Iris pigment epithelial cell (primary cell): ENCODE measurements around the gene LAMTOR2.

Experiments
- DNase-seq: peaks from one replicate; pipeline ENCODE4 v3.0.0-alpha.2; 2011; ENCODE audit warnings: low read depth

The LAMTOR2 gene

DNA sequence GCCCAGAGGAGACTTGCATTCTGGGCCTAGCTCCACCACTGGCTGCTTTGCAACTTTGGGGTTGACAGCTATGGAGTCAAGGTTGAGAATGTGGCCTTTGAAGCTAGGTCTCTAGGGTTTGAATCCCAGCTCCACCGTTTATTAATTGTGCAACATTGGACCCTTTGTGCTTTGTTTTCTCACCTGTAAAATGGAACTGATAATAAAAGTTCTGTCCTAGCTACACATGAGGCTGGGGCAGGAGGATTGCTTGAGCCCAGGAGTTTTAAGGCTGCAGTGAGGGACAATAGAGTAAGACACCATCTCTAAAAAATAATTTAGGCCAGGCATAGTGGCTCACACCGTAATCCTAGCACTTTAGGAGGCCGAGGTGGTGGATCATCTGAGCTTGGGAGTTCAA lies 44.7 kb downstream of the LAMTOR2 start:
- no peak for DNase-seq

DNA sequence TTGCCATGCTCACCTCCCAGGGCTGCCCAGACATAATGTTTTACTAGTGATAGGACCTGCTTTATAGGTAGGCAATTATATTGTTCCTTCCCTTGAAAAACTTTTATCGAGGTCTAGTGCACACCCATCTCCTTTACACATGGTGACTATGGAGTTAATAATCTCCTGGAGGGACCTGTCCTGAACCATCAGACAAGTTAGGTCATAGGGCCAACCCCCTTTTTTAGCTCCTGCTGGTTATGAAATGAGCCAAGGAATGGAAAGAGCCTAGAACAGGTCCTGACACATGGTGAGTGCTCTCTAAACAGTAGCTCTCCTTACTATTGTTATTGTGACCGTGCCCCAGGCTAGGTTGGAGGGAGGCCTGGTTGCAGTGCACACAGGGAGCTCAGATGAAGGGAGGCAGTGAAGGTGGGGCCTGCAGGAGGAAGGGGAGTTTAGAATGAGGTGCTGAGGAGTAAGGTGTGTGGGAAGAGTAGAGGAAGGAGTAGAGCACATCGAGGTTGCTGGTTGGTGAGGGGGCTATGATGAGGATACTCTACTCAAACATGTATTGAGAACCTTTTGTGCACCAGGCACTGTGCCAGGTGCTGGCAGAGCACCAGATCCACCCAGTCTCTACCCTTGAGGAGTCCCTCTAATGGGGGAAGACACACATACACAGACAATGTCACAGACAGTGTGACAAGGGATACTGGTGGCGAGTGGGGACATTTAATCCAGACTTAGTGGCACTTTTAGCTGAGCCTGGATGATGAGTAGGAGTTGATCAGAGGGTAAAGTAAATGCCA lies 45.8 kb downstream of the LAMTOR2 start:
- no peak for DNase-seq

DNA sequence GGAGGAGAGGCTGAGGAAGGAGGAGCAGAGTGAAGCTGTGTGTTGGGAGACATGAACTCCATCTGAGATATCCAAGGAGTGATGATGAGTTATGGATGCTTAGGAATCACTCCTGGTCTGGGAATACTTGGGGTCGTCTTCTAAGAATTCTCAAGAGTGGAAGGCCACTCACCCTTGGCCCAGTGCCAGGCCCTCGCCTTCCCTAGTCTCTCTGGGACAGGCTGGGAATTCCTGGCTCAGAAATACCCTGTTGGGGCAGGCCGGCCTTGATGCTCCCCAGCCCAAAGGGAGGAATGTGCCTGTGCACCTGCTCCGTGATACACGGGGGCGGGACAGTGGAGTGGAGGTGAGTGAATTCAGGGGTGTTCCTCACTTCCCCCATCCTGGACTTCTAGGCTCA lies 47.3 kb downstream of the LAMTOR2 start:
- DNase-seq, result no peak

DNA sequence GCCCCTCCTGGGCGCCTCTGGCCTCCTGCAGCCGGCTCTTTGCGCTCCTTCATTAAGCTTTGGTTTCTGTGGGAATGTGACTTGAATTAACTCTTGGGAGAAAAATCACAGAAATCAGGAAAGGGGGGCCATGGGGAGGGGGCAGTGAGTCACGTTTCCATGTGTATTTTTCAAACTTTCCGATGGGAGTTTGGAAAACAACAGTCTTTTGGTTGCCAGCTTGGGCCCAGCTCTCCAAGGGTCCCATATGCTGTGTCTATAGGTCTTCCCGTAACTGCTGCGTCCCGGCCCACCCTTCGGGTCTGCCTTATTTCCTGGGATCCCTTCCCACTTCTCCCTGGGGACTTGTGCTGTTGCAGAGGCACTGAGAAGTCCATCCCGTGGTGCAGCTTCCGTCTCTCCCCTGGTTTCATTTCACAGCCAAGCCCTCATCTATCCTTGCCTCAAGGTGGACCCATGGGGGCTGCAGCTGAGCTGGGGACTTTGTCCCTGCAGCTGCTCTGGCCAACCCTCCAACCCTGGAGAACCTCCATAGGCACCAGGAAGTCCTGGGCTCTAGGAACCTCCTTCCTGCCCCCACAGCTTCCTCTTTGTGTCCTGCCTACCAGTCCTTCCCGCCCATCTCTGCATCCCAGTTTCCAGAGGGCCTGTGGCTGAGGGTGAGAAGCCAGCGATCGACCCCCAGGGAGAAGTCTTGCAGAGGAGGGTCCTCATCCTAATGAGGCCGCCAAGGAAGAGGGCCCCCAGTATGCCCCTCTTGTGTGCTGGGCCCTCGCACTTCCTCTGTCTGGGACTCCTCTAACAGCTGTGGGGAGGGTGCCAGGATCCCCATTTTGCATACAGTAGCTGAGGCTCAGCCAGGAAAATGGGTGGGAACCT lies 48.3 kb downstream of the LAMTOR2 start:
- no peak for DNase-seq

DNA sequence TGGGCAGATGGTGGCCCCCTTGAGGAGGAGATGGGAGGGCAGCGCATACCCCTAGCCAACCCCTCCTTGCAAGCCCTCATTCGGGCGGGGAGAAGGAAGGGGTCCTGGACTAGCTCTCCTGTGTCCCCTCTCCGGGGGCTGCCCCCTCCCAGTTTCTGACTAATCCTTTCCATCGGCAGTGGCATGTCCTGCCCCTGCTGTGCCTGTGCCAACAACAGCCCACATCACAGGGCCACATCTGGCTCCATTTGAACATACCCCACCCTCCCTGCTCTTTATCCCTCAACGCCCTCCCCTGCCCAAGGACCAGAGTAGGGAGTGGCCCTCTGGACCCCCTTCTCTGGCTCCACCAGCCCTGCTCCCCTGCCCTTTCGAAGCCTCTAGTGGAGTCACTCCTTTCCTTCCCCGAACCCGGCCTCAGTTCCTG lies 49.0 kb downstream of the LAMTOR2 start:
- DNase-seq, result no peak

DNA sequence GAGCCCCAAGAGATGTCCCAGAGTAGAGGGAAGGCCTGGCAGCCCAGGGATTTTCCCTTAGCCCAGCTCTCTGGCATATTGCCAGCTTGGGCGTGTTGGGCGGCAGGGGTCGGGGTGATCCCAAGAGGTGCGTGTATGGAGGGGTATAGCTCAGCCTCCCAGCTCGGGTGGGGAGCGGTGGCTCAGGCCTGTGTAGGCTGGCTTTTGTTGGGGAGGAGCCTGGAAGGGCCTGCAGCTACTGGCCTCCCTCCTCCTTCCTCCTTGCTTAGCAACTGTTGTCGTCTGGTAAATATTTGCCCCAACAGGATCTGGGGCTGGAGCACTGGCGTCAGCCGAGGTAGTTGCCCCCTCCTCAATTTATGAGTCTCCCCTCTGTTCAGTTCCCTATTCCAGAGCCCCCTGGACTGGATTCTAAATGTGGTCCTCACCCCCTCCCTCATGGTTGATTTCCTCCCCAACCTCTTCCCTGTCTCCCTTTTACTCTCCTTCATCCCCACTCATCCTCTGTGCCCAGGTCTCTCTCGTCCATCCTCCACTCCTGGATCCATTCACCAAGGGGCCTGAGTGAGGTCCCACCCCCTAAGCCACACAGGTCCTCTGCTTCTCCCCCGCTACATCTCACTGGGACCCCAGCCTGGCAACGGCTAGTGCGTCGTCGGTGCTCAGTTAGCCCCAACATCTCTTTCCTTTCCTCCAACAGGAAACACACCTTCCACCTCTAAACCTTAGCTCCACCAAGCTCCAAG lies 49.7 kb downstream of the LAMTOR2 start:
- peak; percentile 71 for DNase-seq

DNA sequence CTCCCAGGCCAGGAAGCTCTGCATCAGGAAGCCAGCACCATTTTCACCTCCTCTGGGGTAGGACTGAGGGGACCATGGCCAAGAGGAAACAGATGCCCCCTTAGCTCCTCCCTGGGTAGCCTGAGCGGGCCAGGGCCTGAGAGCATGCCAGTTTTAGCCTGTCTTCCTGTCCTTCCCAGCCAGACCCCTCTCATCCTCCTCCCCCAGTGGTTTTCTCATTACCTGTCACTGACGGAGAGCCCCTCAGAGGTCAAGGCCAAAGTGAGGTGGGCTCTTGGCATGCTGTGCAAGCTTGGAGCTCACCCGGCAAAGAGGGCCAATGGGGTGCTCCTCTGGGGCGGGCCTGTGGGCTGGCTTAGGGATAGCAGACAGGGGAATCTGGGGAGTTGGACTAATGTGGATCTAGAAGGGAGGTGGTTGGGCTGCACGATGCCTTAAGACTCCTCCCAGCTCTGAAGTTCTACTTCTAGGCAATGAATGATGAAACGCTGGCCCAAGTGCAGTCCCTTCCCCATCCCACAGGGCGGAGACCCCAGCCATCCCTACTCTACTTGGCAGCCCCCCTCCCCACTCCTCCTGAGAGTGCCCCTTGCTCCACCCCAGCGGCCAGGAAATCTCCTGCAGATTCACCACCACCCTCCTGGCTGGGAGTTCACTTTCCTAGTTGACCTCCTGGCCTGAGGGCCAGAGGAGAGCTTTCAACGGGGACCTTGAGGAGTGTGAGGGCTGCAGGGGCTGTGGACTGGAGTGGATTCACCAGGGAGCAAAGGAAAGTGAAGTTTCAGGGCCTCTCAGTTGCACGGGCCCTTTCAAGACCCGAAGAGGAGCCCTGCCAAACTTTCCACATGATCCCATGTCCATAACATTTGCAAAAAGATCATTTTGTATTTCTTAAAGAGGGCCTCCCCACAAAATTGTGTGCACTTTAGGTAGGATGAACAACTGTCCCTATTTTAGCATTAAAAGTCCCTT lies 50.6 kb downstream of the LAMTOR2 start:
- DNase-seq, result no peak

DNA sequence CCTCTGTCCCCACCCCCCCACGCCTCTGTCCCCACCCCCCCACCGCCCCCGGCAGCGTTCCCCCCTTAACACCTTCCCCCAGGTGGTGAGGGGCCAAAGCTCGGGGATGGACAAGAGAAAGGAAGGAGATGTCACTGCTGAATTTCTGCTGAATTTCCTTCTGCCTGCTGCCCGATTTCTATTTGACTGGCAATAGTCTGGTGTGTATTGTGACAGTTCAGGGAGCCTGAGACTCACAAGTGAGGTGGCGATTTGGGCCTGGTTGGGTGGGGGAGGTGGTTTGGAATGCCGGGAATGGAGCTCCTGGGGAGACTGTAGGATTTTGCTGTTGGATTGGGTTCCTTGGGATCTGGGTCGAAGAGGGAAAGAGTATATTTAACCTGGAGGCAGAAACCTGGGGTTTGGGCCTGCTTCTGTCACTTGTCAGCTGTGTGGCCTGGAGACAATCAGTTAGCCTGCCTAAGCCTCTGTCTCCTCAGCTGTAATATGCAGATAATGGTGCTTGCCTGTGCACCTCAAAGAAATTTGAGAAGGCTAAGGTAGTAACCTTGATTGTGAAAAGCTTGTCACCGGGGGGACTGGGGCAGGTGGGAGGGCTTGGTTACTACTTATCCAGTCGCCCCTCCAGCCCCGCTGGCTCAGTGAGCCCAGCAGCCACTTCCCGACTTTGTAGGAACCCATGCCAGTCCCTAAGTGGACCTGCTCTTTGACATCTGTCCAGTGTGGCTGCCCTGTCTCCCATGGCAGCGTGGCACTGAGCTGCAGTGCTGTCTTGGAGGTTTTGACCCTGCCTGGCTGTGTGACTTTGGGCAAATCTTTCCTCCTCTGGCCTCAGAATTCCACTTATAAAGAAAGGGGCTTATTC lies 52.3 kb downstream of the LAMTOR2 start:
- DNase-seq, result no peak

DNA sequence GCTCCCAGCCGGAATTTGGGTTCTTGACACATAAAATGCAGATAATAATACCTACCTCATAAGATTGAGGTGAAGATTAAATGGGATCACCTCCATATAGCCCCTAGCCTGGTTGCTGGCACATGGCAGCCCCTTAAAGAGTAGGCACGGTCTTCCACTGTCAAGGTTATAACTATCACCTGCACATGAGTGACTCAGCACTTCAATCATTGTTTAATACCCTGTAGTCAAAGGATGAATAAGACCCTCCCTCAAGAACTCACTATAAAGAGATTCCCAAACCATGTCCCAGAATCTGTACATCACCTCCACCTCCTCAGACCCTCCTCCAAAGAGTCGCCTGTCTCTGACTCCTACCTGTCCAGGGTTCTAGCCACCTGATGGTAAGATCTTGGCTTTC lies 53.5 kb downstream of the LAMTOR2 start:
- DNase-seq, result no peak
